HG02852 (cell line): ENCODE measurements around the gene DOK1.

Experiments used
- ATAC-seq: cut with Tn5 transposase; IDR thresholded peaks from one replicate; pipeline ENCODE4 v1.9.1; 2021; ENCODE audit warnings: mild to moderate bottlenecking, moderate library complexity; ENCODE audit not compliant: unreplicated experiment

Gene DOK1

GRCh38 chr2:74596584-74596983 is 42.1 kb downstream of the DOK1 start:
- ATAC-seq = no peak

- ATAC-seq = no peak
Observed at GRCh38 chr2:74597410-74597809, 42.9 kb downstream of the DOK1 start.

GRCh38 chr2:74599676-74600075 is 45.2 kb downstream of the DOK1 start:
- ATAC-seq = no peak

- no peak for ATAC-seq
Observed at GRCh38 chr2:74602586-74603281, 48.2 kb downstream of the DOK1 start.

- no peak for ATAC-seq
Observed at GRCh38 chr2:74603282-74604000, 48.9 kb downstream of the DOK1 start.

- no peak for ATAC-seq
Observed at GRCh38 chr2:74606927-74607326, 52.4 kb downstream of the DOK1 start.
